ENCODE measurements around the gene DAPL1. TPM values are rescaled to one million over a fixed set of nuclear protein-coding genes. Genes with fewer than 3 reads are reported as not detected.
A peak's percentile ranks its signal among the peaks of the same experiment; 100 is the strongest.

DAPL1 gene
- total and polyA plus RNA-seq, 8 donors, result 2.6 to 47.3 (median 6.1) TPM

GRCh38 chr2:158766524-158766923 lies 28.6 kb upstream of the DAPL1 start:
- H3K27me3 ChIP-seq, result no peaks in the 10 kb centered on the region
- H3K27ac ChIP-seq, result no peak overlapping the region
- no peak for FAIRE-seq
- intact Hi-C loops (cut with DNase I), result no loop called here
- no peak for ATAC-seq
- TF ChIP-seq CTCF (IDR thresholded peaks at IDR 0.05), result no peak
- no peak overlapping the region for H3K4me3 ChIP-seq
- no peak for DNase-seq
- H3K9me3 ChIP-seq, result no peaks in the 10 kb centered on the region
- H3K36me3 ChIP-seq, result no peaks in the 10 kb centered on the region
- H3K4me1 ChIP-seq, result no peaks in the 10 kb centered on the region

GRCh38 chr2:158772306-158773078 lies 22.6 kb upstream of the DAPL1 start:
- 86 to 91% methylated on average over 8 of the region's 8 CpGs for WGBS, 2 donors
- no peak for ATAC-seq
- no peak for DNase-seq
- no peak for FAIRE-seq
- Histone ChIP-seq H3K36me3 (no peaks in the 10 kb centered on the region), H3K27me3 (no peaks in the 10 kb centered on the region), H3K9me3 (no peaks in the 10 kb centered on the region), H3K4me3 (no peak overlapping the region), H3K4me1 (no peaks in the 10 kb centered on the region), H3K27ac (no peak overlapping the region)
- intact Hi-C loops (cut with DNase I), result no loop called here
- no peak for TF ChIP-seq CTCF (IDR thresholded peaks at IDR 0.05)

- no peaks in the 10 kb centered on the region for H3K9me3 ChIP-seq
- intact Hi-C loops (cut with DNase I), result no loop called here
- ATAC-seq (peak in 1 of 4 donors; percentile 25), DNase-seq (no peak), FAIRE-seq (no peak)
- WGBS, 2 donors, result 45 to 52% methylated on average over 1 of the region's 1 CpG
- TF ChIP-seq CTCF (IDR thresholded peaks at IDR 0.05), result no peak
- no peak overlapping the region for H3K27ac ChIP-seq
- no peaks in the 10 kb centered on the region for H3K4me1 ChIP-seq
- H3K36me3 ChIP-seq, result no peaks in the 10 kb centered on the region
- no peaks in the 10 kb centered on the region for H3K27me3 ChIP-seq
- no peak overlapping the region for H3K4me3 ChIP-seq
Observed at GRCh38 chr2:158773121-158773520, 22.0 kb upstream of the DAPL1 start.

GRCh38 chr2:158774681-158775080 lies 20.4 kb upstream of the DAPL1 start:
- ATAC-seq (peak; percentile 49 to 71 (median 64)), FAIRE-seq (no peak), DNase-seq (no peak)
- Histone ChIP-seq H3K27ac (no peak overlapping the region), H3K4me3 (no peak overlapping the region), H3K27me3 (no peaks in the 10 kb centered on the region), H3K4me1 (no peaks in the 10 kb centered on the region), H3K9me3 (no peaks in the 10 kb centered on the region), H3K36me3 (no peaks in the 10 kb centered on the region)
- WGBS, 2 donors, result 33 to 36% methylated on average over 1 of the region's 1 CpG
- intact Hi-C loops (cut with DNase I), result no loop called here
- TF ChIP-seq CTCF (IDR thresholded peaks at IDR 0.05), result no peak

GRCh38 chr2:158775273-158776027 lies 19.7 kb upstream of the DAPL1 start:
- 70 to 78% methylated on average over 3 of the region's 3 CpGs for WGBS, 2 donors
- ATAC-seq, result peak in 2 of 4 donors; percentile 32 to 63
- H3K27ac ChIP-seq, result no peak overlapping the region
- no peaks in the 10 kb centered on the region for H3K27me3 ChIP-seq
- H3K9me3 ChIP-seq, result no peaks in the 10 kb centered on the region
- DNase-seq, result no peak
- H3K4me1 ChIP-seq, result no peaks in the 10 kb centered on the region
- TF ChIP-seq CTCF (IDR thresholded peaks at IDR 0.05), result no peak
- no peak for FAIRE-seq
- no peak overlapping the region for H3K4me3 ChIP-seq
- intact Hi-C loops (cut with DNase I), result no loop called here
- H3K36me3 ChIP-seq, result no peaks in the 10 kb centered on the region

All from pancreas (tissue), 10 donors.